ENCODE results near the gene INTS6. TPM values are rescaled to one million over a fixed set of nuclear protein-coding genes. Genes with fewer than 3 reads are reported as not detected.

INTS6 gene
- total RNA-seq, 1 donor from 2014 or later, result 36.4 TPM

GRCh38 chr13:51500687-51501086 is 47.9 kb upstream of the INTS6 start:
- H3K27ac Mint-ChIP-seq (ENCODE audit: unreplicated experiment), result no peak overlapping the region
- no peak for TF ChIP-seq CTCF (IDR thresholded peaks at IDR 0.05)
- H3K4me1 Mint-ChIP-seq (ENCODE audit: unreplicated experiment), result peaks cover 7% of the 10 kb centered on the region
- no peak overlapping the region for H3K4me3 Mint-ChIP-seq (ENCODE audit: unreplicated experiment)
- no peak for DNase-seq (ENCODE audit: extremely low spot score, unreplicated experiment)
- H3K36me3 Mint-ChIP-seq (ENCODE audit: unreplicated experiment), result no peaks in the 10 kb centered on the region
- no peaks in the 10 kb centered on the region for H3K9me3 Mint-ChIP-seq (ENCODE audit: unreplicated experiment)
- H3K27me3 Mint-ChIP-seq (ENCODE audit: unreplicated experiment), result peaks cover 27% of the 10 kb centered on the region

- DNase-seq (ENCODE audit: extremely low spot score, unreplicated experiment), result no peak
- TF ChIP-seq CTCF (IDR thresholded peaks at IDR 0.05), result no peak
- Mint-ChIP-seq H3K27me3 (ENCODE audit: unreplicated experiment) (peaks cover 30% of the 10 kb centered on the region), H3K9me3 (ENCODE audit: unreplicated experiment) (no peaks in the 10 kb centered on the region), H3K4me1 (ENCODE audit: unreplicated experiment) (peaks cover 7% of the 10 kb centered on the region), H3K36me3 (ENCODE audit: unreplicated experiment) (no peaks in the 10 kb centered on the region), H3K27ac (ENCODE audit: unreplicated experiment) (no peak overlapping the region), H3K4me3 (ENCODE audit: unreplicated experiment) (no peak overlapping the region)
Observed at GRCh38 chr13:51499841-51500240, 47.0 kb upstream of the INTS6 start.

- Mint-ChIP-seq H3K36me3 (ENCODE audit: unreplicated experiment) (no peaks in the 10 kb centered on the region), H3K27ac (ENCODE audit: unreplicated experiment) (no peak overlapping the region), H3K4me1 (ENCODE audit: unreplicated experiment) (no peaks in the 10 kb centered on the region), H3K4me3 (ENCODE audit: unreplicated experiment) (no peak overlapping the region), H3K27me3 (ENCODE audit: unreplicated experiment) (peaks cover 45% of the 10 kb centered on the region), H3K9me3 (ENCODE audit: unreplicated experiment) (no peaks in the 10 kb centered on the region)
- no peak for DNase-seq (ENCODE audit: extremely low spot score, unreplicated experiment)
- no peak for TF ChIP-seq CTCF (IDR thresholded peaks at IDR 0.05)
Observed at GRCh38 chr13:51495316-51495715, 42.5 kb upstream of the INTS6 start.

- H3K9me3 Mint-ChIP-seq (ENCODE audit: unreplicated experiment), result no peaks in the 10 kb centered on the region
- H3K4me1 Mint-ChIP-seq (ENCODE audit: unreplicated experiment), result no peaks in the 10 kb centered on the region
- no peak for DNase-seq (ENCODE audit: extremely low spot score, unreplicated experiment)
- no peaks in the 10 kb centered on the region for H3K36me3 Mint-ChIP-seq (ENCODE audit: unreplicated experiment)
- no peak overlapping the region for H3K4me3 Mint-ChIP-seq (ENCODE audit: unreplicated experiment)
- TF ChIP-seq CTCF (IDR thresholded peaks at IDR 0.05), result no peak
- H3K27ac Mint-ChIP-seq (ENCODE audit: unreplicated experiment), result no peak overlapping the region
- H3K27me3 Mint-ChIP-seq (ENCODE audit: unreplicated experiment), result peaks cover 45% of the 10 kb centered on the region
Observed at GRCh38 chr13:51494156-51494555, 41.3 kb upstream of the INTS6 start.

- no peaks in the 10 kb centered on the region for H3K9me3 Mint-ChIP-seq (ENCODE audit: unreplicated experiment)
- no peaks in the 10 kb centered on the region for H3K36me3 Mint-ChIP-seq (ENCODE audit: unreplicated experiment)
- no peak for DNase-seq (ENCODE audit: extremely low spot score, unreplicated experiment)
- H3K27me3 Mint-ChIP-seq (ENCODE audit: unreplicated experiment), result peaks cover 12% of the 10 kb centered on the region
- no peaks in the 10 kb centered on the region for H3K4me1 Mint-ChIP-seq (ENCODE audit: unreplicated experiment)
- no peak overlapping the region for H3K27ac Mint-ChIP-seq (ENCODE audit: unreplicated experiment)
- no peak for TF ChIP-seq CTCF (IDR thresholded peaks at IDR 0.05)
- no peak overlapping the region for H3K4me3 Mint-ChIP-seq (ENCODE audit: unreplicated experiment)
Observed at GRCh38 chr13:51488212-51488611, 35.4 kb upstream of the INTS6 start.

Measured in osteocyte (in vitro differentiated cells).